Endothelial cell (in vitro differentiated cells): ENCODE measurements around the gene ARHGAP18. TPM values are rescaled to one million over a fixed set of nuclear protein-coding genes. Genes with fewer than 3 reads are reported as not detected.

Experiments used
- DNase-seq: peaks from one replicate; pipeline ENCODE4 v3.0.0; 2021; ENCODE audit warnings: low spot score
- H3K27ac Mint-ChIP-seq: one replicate; pipeline ENCODE4 v1.8.0; 2021; ENCODE audit warnings: mixed read lengths, inconsistent platforms; ENCODE audit not compliant: unreplicated experiment
- H3K27me3 Mint-ChIP-seq: one replicate; pipeline ENCODE4 v1.8.0; 2021; ENCODE audit warnings: mild to moderate bottlenecking, moderate library complexity, mixed read lengths, inconsistent platforms; ENCODE audit not compliant: unreplicated experiment
- H3K36me3 Mint-ChIP-seq: one replicate; pipeline ENCODE4 v1.8.0; 2021; ENCODE audit warnings: mild to moderate bottlenecking, low read depth, mixed read lengths, inconsistent platforms; ENCODE audit not compliant: unreplicated experiment
- H3K4me1 Mint-ChIP-seq: one replicate; pipeline ENCODE4 v1.8.0; 2021; ENCODE audit warnings: mild to moderate bottlenecking, mixed read lengths, inconsistent platforms; ENCODE audit not compliant: unreplicated experiment
- H3K4me3 Mint-ChIP-seq: one replicate; pipeline ENCODE4 v1.8.0; 2021; ENCODE audit warnings: mild to moderate bottlenecking, mixed read lengths, inconsistent platforms; ENCODE audit not compliant: unreplicated experiment
- H3K9me3 Mint-ChIP-seq: one replicate; pipeline ENCODE4 v1.8.0; 2021; ENCODE audit warnings: mixed read lengths, inconsistent platforms; ENCODE audit not compliant: unreplicated experiment
- CTCF ChIP-seq: fragments of 200-600 bp; sonication (generic); IDR thresholded peaks from one replicate; pipeline ENCODE4 v1.5.0; 2021; ENCODE audit warnings: antibody characterized with exemption; ENCODE audit not compliant: unreplicated experiment
- total RNA-seq: library from RNA; stranded (reverse); fragmentation: NEBNext Ultra II Directional; extraction: Animal tissue kit (Norgen Biotek cat#: 25700); gene quantifications from one replicate; pipeline ENCODE4 v1.2.1, GENCODE V29; 2021; ENCODE audit not compliant: unreplicated experiment

The ARHGAP18 gene
- total RNA-seq, 1 donor from 2014 or later: 102 TPM

- Mint-ChIP-seq H3K4me3 (no peak overlapping the region), H3K27ac (no peak overlapping the region), H3K4me1 (peaks cover 66% of the 10 kb centered on the region), H3K27me3 (peaks cover 3% of the 10 kb centered on the region), H3K9me3 (no peaks in the 10 kb centered on the region), H3K36me3 (peaks cover 42% of the 10 kb centered on the region)
- TF ChIP-seq CTCF: no peak
- no peak for DNase-seq
Measured at GRCh38 chr6:129707028-129707427, 2.9 kb downstream of the ARHGAP18 start.

- H3K4me1 Mint-ChIP-seq: peaks cover 65% of the 10 kb centered on the region
Measured at GRCh38 chr6:129705212-129705611, 4.8 kb downstream of the ARHGAP18 start.

GRCh38 chr6:129704708-129705107 is 5.3 kb downstream of the ARHGAP18 start:
- no peak for DNase-seq
- Mint-ChIP-seq H3K9me3 (no peaks in the 10 kb centered on the region), H3K4me3 (peak overlapping the region; percentile 4), H3K4me1 (peaks cover 63% of the 10 kb centered on the region), H3K27me3 (peaks cover 2% of the 10 kb centered on the region), H3K27ac (no peak overlapping the region), H3K36me3 (peaks cover 59% of the 10 kb centered on the region)
- TF ChIP-seq CTCF: no peak

More at GRCh38 chr6:129705212-129705611, 4.8 kb downstream of the ARHGAP18 start:
- Mint-ChIP-seq H3K27ac (no peak overlapping the region), H3K27me3 (peaks cover 2% of the 10 kb centered on the region), H3K4me3 (peak overlapping the region; percentile 4), H3K36me3 (peaks cover 58% of the 10 kb centered on the region), H3K9me3 (no peaks in the 10 kb centered on the region)
- TF ChIP-seq CTCF: no peak
- DNase-seq: no peak

- H3K4me3 Mint-ChIP-seq: peak overlapping the region; percentile 62
- peak overlapping the region; percentile 80 for H3K27ac Mint-ChIP-seq
- peaks cover 53% of the 10 kb centered on the region for H3K36me3 Mint-ChIP-seq
- peaks cover 53% of the 10 kb centered on the region for H3K4me1 Mint-ChIP-seq
- no peak for DNase-seq
- no peak for TF ChIP-seq CTCF
- no peaks in the 10 kb centered on the region for H3K9me3 Mint-ChIP-seq
- peaks cover 2% of the 10 kb centered on the region for H3K27me3 Mint-ChIP-seq
Measured at GRCh38 chr6:129701721-129702455, 8.1 kb downstream of the ARHGAP18 start.

GRCh38 chr6:129700666-129701065 is 9.3 kb downstream of the ARHGAP18 start:
- H3K4me3 Mint-ChIP-seq: no peak overlapping the region
- H3K4me1 Mint-ChIP-seq: peaks cover 56% of the 10 kb centered on the region
- H3K27ac Mint-ChIP-seq: no peak overlapping the region
- TF ChIP-seq CTCF: no peak
- DNase-seq: no peak
- H3K36me3 Mint-ChIP-seq: peaks cover 48% of the 10 kb centered on the region
- H3K27me3 Mint-ChIP-seq: peaks cover 2% of the 10 kb centered on the region
- H3K9me3 Mint-ChIP-seq: no peaks in the 10 kb centered on the region
